Occipital lobe (tissue), 2 donors: Measurements from ENCODE around the gene TAPBPL. TPM values are rescaled to one million over a fixed set of nuclear protein-coding genes. Genes with fewer than 3 reads are reported as not detected.
"Not testable (repeated sequence)": the region's sequence is repeated elsewhere in the genome, so short reads cannot be mapped to it uniquely, and the experiment has no call there.

Source experiments
- DNase-seq: peaks from one replicate; lab custom pipeline; 2025; lab: John Stamatoyannopoulos, UW
- total RNA-seq: library from RNA; depleted of rRNA; stranded (reverse); fragments of >200 nt; gene quantifications from one replicate; pipeline ENCODE4 v1.2.3, GENCODE V29; 2014

Gene TAPBPL
- total RNA-seq, 1 donor from 2014 or later: 0.78 TPM

DNA sequence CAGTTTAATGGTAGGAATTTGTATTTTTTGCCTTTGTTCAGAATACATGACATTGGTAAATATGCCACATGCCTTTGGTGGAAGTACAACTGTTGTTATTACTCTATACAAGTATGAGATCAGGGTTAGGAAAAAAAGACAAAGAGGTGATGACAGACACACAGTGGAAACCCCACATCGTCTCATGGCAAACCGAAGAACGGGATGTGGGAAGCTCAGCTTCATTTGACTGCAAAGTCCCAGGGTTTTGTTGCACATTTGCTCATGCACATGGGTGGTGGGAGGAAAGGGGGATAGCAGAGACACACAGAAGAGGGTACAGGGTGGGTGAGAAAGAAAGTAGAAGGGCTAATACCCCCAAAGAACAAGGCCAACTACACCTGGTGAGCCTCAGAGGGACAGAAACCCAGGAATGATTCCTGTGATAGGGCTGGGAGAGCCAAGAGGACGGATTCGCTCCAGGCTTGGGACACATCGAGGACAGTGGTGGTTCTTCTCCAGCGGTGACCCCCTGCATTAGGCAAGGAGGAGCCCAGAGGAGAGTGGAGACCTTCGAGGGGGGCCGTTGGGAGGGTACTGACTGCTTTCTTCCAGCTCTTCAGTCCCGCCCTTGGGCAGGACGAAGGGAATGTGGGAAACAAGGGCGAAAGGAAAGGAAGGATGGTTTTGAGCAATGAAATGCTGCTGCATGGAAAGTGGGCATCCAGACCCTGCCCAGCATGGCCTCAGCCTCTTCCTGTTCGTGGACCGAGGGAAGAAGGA lies 10.6 kb downstream of the TAPBPL start:
- no peak for DNase-seq

DNA sequence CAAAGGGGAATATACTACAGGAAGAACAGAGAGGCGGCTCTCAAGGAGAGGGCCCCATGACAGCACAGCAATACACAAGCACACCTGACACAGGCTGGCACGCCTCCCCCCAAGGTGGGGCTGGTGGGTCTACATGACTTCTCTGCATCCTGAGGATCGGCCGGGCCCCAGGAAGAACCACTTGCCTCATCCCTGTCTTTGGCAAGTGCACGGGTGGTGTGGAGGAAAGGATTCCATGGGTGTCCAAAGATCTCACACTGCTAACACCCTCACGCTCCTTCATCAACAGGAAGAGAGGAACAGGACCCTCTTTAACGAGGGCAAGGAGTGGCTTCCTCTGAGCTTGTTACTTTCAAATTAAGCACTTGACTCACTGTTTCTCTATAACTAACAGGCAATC lies 11.4 kb downstream of the TAPBPL start:
- no peak for DNase-seq

DNA sequence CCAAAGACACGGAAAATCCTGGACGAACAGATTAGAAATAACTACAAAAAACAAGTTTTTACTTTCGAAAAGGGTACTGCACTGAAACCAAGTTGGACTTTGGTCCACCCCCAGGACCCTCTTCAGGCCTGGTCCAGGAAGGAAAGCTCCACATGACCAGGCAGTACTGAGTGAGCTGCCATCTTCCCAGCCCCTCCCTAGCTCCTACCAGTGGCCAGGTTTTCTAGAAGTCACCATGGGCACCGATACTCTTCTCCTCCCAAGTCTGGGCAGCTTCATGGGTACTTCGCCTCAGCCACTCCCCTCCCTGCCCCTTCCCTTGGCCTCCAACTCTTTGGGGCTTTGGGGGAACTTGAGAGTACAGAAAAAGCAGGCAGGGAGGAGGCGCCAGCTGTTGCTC lies 12.0 kb downstream of the TAPBPL start:
- no peak for DNase-seq

DNA sequence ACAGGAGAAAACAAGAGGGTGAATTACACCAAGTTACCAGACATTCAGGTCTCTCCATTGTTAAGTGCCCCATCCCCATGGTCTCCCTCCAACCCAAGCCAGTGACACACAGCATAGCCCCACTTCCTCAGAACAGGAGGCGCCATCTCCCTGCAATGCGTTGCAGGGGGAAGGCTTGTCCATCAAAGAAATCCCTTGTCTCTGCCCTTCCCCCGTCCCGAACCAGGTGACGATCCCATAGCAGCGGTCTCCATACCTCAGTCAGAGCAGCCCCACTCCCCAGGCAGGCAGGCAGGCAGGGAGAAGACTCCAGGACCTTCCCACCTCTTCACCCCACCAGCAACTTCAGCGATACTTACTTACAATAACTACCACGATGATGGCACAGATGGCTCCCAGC lies 12.7 kb downstream of the TAPBPL start:
- DNase-seq: no peak

DNA sequence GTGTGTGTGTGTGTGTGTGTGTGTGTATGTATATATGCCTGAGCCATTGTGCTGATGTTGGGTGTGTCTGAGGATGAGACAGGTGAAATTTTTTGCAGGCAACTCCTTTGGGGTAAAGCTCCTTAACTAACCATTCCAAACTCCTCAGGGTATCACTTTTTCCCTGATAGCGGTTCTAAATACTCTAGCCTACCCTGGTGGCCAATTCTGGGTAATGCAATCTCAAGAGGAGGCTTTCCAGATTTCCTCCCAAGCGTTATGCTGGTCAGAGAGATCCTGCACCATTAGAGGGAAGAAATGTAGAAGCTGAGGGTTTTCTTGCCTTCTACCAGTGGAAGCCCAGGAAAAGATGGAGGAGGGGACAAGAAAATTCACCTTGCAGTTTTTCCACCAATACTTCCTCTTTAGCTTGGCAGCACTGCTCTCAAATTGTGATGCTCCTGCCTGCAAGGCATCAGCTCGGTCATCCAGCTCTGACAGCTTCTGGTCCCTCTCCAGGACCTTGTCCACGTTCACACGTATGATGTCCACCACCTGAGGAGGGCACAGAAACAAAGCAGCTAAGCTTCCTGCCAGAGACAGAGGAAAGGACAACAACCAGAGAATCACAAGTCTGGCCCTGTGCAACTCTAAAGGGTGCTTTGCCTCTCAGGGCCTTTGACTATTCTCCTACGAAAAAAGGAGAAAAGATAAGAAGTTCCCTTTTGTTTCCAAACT lies 13.8 kb downstream of the TAPBPL start:
- no peak for DNase-seq

DNA sequence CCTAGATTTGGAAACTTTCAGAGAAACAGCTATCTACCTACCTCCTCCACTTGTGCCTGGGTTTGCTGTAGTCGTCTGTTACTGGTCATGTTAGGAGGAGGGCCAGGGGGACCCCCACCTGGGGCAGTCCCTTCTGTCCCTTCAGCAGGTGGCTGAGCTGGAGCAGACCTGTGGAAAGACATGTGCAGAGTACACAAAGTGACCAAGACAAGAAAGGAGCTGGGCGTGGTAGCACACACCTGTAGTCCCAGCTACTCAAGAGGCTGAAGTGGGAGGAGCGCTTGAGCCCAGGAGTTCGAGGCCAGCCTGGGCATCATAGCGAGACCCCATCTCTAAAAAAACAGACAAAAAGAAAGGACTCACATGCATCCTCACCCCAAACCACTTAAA lies 14.3 kb downstream of the TAPBPL start:
- DNase-seq: no peak

DNA sequence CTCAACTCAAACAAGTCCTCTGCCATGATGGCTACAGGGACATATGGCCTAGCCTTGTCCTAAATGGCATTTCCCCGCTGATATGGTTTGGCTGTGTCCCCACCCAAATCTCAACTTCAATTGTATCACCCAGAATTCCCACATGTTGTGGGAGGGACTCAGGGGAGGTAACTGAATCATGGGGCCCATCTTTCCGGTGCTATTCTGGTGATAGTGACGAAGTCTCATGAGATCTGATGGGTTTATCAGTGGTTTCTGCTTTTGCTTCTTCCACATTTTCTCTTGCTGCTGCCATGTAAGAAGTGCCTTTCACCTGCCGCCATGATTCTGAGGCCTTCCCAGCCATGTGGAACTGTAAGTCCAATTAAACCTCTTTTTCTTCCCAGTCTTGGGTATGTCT lies 14.9 kb downstream of the TAPBPL start:
- DNase-seq: not testable (repeated sequence)

DNA sequence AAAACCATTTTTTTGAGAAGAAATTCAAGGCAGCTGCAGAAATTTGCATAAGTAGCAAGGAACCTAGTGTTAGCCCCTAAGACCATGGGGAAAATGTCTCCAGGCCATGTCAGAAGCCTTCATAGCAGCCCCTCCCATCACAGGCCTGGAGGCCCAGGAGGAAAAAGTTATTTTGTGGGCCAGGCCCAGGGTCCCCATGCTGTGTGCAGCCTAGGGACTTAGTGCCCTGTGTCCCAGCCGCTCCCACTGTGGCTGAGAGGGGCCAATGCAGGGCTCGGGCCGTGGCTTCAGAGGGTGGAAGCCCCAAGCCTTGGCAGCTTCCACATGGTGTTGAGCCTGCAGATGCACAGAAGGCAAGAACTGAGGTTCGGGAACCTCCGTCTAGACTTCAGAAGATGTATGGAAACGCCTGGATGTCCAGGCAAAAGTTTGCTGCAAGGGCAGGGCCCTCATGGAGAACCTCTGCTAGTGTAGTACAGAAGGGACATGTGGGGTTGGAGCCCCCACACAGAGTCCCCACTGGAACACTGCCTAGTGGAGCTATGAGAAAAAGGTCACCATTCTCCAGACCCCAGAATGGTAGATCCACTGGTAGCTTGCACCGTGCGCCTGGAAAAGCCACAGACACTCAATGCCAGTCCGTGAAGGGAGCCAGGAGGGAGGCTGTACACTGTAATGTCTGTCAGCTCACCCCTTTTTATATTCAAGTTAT lies 15.9 kb downstream of the TAPBPL start:
- DNase-seq: not testable (repeated sequence)

DNA sequence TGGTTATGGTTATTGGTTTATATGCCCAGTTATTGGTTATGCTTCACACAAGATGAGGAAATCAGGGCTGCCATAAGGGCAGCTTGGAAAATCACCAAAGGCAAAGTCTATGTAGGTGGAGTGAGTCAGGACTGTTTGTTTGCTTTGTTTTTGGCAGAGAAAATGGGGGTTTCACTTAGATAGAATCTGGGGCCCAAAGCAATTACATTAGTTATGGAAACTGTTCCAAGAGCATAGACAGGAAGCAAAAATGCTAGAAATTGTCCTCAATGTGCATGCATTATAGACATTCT lies 16.4 kb downstream of the TAPBPL start:
- no peak for DNase-seq

DNA sequence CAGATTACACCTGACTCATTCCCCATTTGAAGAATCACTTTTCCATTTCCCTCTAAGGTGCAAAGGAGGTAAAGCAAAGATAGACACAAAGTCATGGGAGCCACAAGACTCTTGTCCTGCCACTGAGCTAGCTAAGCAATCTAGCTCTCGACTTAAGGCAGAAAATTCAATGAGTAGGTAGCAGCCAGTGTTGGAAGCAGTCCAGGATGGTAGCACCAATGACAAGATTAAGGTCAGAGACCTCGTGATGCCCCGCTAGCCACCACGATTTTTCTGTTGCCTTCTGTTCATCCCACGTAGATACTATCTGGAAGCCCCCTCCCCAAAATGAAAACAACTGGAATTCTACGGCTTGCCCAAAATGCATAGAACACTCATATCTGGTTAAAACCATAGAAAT lies 17.2 kb downstream of the TAPBPL start:
- no peak for DNase-seq

DNA sequence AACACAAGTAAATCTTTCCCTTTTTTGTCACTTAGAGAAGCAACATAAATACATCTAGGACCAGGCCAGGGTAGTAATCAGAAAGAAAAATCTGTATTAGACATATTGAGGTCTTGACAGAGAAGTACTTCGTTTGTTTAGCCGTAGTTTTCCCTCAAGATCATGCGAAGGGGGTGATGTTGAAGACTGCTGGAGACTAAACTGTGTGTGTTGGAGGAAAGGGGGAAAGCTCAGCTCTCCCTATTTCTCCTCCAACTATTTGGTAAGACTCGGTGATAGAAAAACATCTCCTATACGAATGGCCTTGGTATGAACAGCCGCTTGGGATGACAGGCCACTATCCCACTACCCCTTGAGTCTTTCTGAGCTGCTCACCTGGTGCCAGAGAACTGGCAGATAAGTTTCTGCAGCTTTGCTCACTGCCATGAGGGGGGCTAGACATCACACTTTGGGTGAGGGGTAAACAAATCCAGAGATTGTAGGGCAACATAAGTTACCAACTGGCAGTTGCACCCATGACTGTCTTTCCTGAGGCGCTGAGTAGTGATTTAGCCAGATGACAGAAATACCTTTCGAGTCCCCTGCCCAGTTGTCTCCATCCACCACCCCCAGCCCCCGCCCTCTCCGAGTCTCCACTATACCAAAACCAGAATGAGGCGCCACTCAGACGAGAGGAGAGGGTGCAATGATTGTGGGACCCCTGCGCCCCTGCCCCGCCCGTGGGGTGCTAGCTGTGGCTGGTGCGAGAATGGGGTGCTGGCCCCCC lies 17.9 kb downstream of the TAPBPL start:
- DNase-seq: no peak

DNA sequence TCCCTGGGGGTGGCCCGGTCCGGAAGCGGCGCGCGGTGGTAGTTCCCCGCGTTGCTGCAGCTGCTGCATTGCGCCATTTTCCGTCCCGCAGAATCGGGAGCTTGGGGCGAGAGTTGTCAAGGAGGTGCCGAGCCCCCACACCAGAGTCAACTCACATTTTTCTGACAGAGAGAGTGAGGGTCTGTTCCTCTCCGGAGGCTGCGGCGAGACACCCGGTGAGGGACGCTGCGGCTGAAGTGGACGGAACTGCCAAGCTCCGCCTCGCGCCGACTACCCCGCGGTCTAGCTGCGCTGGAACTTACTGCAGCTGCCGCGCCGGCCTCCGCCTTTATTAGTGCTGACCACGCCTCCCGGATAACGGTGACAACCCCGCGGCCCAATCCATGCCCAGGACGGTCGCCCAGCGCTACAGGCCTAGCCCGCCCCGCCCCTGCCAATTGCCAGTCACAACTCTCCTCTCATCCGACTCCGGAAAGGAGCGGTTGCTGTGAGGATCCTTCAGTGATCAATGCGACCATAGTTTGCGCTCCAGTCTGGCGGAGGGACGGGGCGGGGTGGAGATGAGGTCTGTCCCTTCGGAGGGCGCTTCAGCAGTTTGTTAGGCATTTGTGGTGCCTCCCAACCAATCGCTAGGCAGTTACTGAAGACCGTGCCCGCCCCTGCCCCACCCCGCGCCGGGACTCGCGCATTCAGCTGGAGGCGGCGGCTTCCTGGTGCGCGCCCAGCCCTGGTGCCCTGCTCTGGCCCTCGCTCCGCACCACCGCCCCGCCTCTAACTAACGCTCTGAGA lies 18.7 kb downstream of the TAPBPL start, which contains the start of gene VAMP1:
VAMP1 (minus strand) TSS at position 303 of the 789 bp plus-strand sequence; CDS start at position 157, 146 bp downstream.
- peak; percentile 99 for DNase-seq

DNA sequence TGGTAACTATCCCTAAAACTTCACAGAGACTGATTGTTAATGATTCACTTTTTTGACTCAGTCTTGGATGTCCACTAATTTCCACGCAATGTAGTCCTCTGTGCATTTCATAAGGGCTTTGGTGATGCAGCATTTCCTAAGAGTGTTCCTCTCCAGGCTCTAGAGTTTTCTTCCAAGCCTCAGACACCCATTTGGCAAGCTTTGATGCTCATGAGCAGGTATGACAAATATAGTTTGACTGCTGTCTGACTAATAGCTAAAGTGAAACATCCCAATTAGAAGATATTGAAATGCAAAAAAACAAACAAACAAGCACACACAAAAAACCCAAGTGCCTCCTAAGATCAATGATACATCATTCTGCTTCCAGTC lies 20.1 kb downstream of the TAPBPL start:
- DNase-seq: no peak

DNA sequence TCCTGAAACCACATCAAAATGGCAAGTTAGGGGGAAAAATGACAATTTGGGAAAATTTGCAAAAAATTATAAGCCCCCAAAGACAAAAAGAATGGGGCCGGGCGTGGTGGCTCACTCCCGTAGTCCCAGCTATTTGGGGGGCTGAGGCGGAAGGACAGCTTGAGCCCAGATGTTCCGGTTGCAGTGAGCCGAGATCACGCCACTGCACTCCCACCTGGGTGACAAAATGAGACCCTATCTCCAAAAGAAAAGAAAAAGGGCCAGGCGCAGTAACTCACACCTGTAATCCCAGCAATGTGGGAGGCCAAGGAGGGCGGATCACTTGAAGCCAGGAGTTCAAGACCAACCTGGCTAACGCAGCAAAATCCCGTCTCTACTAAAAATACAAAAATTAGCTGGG lies 20.6 kb downstream of the TAPBPL start:
- DNase-seq: no peak

DNA sequence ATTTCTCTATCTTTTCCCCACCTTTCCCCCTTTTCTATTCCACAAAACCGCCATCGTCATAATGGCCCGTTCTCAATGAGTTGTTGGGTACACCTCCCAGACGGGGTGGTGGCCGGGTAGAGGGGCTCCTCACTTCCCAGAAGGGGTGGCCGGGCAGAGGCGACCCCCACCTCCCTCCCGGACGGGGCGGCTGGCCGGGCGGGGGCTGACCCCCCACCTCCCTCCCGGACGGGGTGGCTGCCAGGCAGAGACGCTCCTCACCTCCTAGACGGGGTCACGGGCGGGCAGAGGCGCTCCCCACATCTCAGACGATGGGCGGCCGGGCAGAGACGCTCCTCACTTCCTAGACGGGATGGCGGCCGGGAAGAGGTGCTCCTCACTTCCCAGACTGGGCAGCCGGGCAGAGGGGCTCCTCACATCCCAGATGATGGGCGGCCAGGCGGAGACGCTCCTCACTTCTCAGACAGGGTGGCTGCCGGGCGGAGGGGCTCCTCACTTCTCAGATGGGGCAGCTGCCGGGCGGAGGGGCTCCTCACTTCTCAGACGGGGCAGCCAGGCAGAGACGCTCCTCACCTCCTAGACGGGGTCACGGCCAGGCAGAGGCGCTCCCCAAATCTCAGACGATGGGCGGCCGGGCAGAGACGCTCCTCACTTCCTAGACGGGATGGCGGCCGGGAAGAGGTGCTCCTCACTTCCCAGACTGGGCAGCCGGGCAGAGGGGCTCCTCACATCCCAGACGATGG lies 23.6 kb downstream of the TAPBPL start:
- not testable (repeated sequence) for DNase-seq

DNA sequence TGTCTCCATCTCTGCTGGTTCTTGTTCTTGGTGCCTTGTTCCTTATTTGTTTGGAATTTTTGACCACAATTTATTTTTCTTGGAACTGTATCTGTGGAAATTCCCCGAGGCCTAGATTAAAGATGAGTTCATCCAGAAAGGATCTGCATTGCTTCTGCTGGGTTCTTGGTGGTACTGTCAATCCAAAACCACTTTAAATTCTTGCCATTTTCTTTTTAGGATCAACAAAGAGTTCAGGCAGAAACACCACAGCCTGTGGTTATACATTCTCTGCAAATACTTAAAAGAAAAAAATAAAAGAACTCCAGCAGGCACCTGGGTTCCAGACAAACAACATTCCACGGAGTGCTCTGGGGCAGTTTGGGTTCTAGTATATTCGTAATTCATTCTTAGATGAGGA lies 24.6 kb downstream of the TAPBPL start:
- DNase-seq: no peak

DNA sequence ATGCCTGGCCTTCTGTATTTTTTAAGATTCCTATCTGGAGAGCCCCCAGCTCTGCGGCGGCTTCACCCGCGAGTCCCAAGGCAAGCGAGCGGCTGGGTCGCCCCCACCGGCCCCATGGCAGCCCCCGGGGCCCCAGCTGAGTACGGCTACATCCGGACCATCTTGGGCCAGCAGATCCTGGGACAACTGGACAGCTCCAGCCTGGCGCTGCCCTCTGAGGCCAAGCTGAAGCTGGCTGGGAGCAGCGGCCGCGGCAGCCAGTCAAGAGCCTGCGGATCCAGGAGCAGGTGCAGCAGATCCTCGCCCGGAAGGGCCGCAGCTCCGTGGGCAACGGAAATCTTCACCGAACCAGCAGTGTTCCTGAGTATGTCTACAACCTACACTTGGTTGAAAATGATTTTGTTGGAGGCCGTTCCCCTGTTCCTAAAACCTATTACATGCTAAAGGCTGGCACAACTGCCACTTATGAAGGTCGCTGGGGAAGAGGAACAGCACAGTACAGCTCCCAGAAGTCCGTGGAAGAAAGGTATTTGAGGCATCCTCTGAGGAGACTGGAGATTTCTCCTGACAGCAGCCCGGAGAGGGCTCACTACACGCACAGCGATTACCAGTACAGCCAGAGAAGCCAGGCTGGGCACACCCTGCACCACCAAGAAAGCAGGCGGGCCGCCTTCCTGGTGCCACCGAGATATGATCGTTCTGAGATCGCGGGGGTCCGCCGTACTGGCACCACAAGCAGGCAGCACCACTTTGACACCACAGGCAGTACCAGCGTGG lies 25.9 kb downstream of the TAPBPL start:
- not testable (repeated sequence) for DNase-seq

DNA sequence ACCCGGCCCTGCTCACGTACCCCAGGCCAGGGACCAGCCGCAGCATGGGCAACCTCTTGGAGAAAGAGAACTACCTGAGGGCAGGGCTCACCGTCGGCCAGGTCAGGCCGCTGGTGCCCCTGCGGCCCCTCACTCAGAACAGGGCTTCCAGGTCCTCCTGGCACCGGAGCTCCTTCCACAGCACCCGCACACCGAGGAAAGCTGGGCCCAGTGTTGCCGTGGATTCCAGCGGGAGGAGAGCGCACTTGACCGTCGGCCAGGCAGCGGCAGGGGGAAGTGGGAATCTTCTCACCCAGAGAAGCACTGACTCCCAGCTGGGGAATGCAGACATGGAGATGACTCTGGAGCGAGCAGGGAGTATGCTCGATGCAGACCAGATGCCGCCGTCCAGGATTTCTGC lies 26.6 kb downstream of the TAPBPL start:
- no peak for DNase-seq

DNA sequence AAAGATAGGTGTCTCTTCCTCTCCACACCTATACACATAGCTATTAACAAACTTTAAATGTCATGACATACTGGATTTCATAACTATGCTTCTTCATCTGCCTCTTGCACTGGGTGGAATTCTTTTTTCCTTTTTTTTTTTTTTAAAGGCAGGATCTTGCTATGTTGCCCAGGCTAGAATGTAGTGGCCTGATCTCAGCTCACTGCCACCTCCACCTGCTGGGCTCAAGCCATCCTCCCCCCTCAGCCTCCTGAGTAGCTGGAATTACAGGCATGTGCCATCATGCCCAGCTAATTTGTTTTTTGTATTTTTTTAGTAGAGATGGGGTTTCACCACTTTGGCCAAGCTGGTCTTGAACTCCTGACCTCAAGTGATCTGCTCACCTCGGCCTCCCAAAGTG lies 36.4 kb downstream of the TAPBPL start:
- DNase-seq: no peak

DNA sequence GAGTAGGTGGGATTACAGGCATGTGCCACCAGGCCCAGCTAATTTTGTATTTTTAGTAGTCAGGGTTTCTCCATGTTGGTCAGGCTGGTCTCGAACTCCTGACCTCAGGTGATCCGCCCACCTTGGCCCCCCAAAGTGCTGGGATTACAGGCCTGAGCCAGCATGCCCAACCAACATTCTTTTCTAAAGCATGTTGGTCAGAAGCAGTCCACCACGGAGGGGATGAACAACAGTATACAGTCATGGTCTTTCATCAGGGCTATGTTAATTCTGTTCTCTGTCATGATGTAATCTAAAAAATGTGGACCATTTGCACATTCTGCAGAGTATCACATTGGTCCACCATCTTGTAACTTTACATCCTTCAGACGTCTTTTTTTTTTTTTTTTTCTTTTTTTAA lies 37.6 kb downstream of the TAPBPL start:
- DNase-seq: no peak
